CD4-positive, alpha-beta T cell (primary cell): ENCODE measurements around the gene ZNF513. TPM values are rescaled to one million over a fixed set of nuclear protein-coding genes. Genes with fewer than 3 reads are reported as not detected.
A peak's percentile ranks its signal among the peaks of the same experiment; 100 is the strongest.
"Not testable (repeated sequence)": the region's sequence is repeated elsewhere in the genome, so short reads cannot be mapped to it uniquely, and the experiment has no call there.

Source experiments
- ATAC-seq: fragments of 200-7000 bp; cut with Tn5 transposase; one replicate; pipeline ENCODE4 v1.10.0; 2022; ENCODE audit warnings: mild to moderate bottlenecking; ENCODE audit not compliant: poor library complexity
- CTCF ChIA-PET: fragments of 350-600 bp; sonication (Branson Sonifier 250); formaldehyde crosslinking; loops from one replicate; lab custom pipeline; 2021; ENCODE audit warnings: antibody characterized with exemption, inconsistent platforms; lab: Charles Lee
- POLR2A ChIA-PET: fragments of 350-600 bp; sonication (Branson Sonifier 250); formaldehyde crosslinking; loops from one replicate; lab custom pipeline; 2021; ENCODE audit warnings: antibody characterized with exemption, inconsistent platforms; lab: Charles Lee
- DNase-seq, 14 experiments: peaks; one replicate each; pipeline ENCODE4 v3.0.0-alpha.2; 2013 to 2020; ENCODE audit warnings: mixed read lengths in 2 of 14
- H3K27ac ChIP-seq, 2 donors: one replicate each; pipeline versions ENCODE4 v1.5.1 to v1.7.0; 2013; ENCODE audit warnings: low read length in 2 of 2, low read depth in 1 of 2, mild to moderate bottlenecking in 1 of 2
- H3K27me3 ChIP-seq, 2 experiments: 1 replicate in 1 of 2; 2 replicates in 1 of 2; pipeline versions ENCODE4 v1.6.1 to v1.7.0; 2013; ENCODE audit warnings: low read length in 2 of 2, control low read depth in 1 of 2, mild to moderate bottlenecking in 1 of 2, moderate library complexity in 1 of 2; ENCODE audit not compliant: insufficient read depth in 2 of 2, control insufficient read depth in 1 of 2
- H3K36me3 ChIP-seq: one replicate; pipeline ENCODE4 v1.6.1; 2013; ENCODE audit warnings: low read length, control low read depth; ENCODE audit not compliant: insufficient read depth
- H3K4me1 ChIP-seq: one replicate; pipeline ENCODE4 v1.6.1; 2013; ENCODE audit warnings: low read length, control low read depth; ENCODE audit not compliant: insufficient read depth
- H3K4me3 ChIP-seq: one replicate; pipeline ENCODE4 v1.5.1; 2013; ENCODE audit warnings: mild to moderate bottlenecking, low read length, moderate library complexity
- H3K9me3 ChIP-seq, 2 experiments: 1 replicate in 1 of 2; 2 replicates in 1 of 2; pipeline versions ENCODE4 v1.6.1 to v1.7.0; 2013; ENCODE audit warnings: low read length in 2 of 2, mild to moderate bottlenecking in 2 of 2, control low read depth in 1 of 2, moderate library complexity in 1 of 2; ENCODE audit not compliant: control insufficient read depth in 1 of 2, insufficient read depth in 1 of 2
- H3K27ac Mint-ChIP-seq: one replicate; pipeline ENCODE4 v1.8.0; 2020; ENCODE audit warnings: mixed read lengths
- H3K27me3 Mint-ChIP-seq: one replicate; pipeline ENCODE4 v1.8.0; 2021; ENCODE audit warnings: mixed read lengths
- H3K36me3 Mint-ChIP-seq: one replicate; pipeline ENCODE4 v1.8.0; 2021; ENCODE audit warnings: low read depth, mixed read lengths
- H3K4me1 Mint-ChIP-seq: one replicate; pipeline ENCODE4 v1.8.0; 2021; ENCODE audit warnings: low read depth, mixed read lengths
- H3K4me3 Mint-ChIP-seq: one replicate; pipeline ENCODE4 v1.8.0; 2020; ENCODE audit warnings: mild to moderate bottlenecking, mixed read lengths
- H3K9me3 Mint-ChIP-seq: one replicate; pipeline ENCODE4 v1.8.0; 2020; ENCODE audit warnings: mixed read lengths
- intact Hi-C, 2 experiments: fragments of 100-400 bp; cut with DNase I in 1 of 2; cut with micrococcal nuclease in 1 of 2; formaldehyde crosslinking; loops; one replicate each; pipeline versions ENCODE4 v1.15.1 to v1.9.0; 2023 to 2025; cut with DNase I, micrococcal nuclease
- total RNA-seq, 174 experiments: library from RNA in 2 of 174; stranded (reverse) in 2 of 174; gene quantifications; one replicate each; pipeline ENCODE4 v1.2.3 and lab custom pipeline; 2021 to 2026
- TF ChIP-seq, protein P1 (sequence below): fragments of 200-600 bp; IDR thresholded peaks from one replicate; pipeline ENCODE4 v1.8.0; 2022; ENCODE audit warnings: antibody characterized with exemption, mild to moderate bottlenecking

Gene ZNF513
- total RNA-seq, 2 experiments from 2014 or later = 22.8 to 22.9 TPM

GRCh38 chr2:27428213-27428977 lies 47.9 kb upstream of the ZNF513 start, which contains the start of gene NRBP1:
Gene NRBP1 (plus strand): TSS chr2:27428631. CDS start chr2:27433274, 4,643 bp downstream.
- Histone ChIP-seq H3K27ac (peak within 1 kb of the TSS; percentile 80 to 90), H3K4me1 (peaks cover 40% of the 10 kb centered on the region), H3K36me3 (peaks cover 7% of the 10 kb centered on the region), H3K27me3 (no peaks in the 10 kb centered on the region), H3K9me3 (no peaks in the 10 kb centered on the region), H3K4me3 (peak within 1 kb of the TSS; percentile 95)
- H3K9me3 Mint-ChIP-seq = no peaks in the 10 kb centered on the region
- DNase-seq (peak; percentile 77 to 95 (median 90)), ATAC-seq (peak; percentile 93)
- ChIA-PET POLR2A (interaction anchor here (0.9 to 4.0 kb wide), 20 partner anchors 10 to 1442 kb away, joined by 3 to 59 read pairs (median 7); partner anchors contain the start of genes AGBL5, CCDC121, EIF2B4 and GPN1), CTCF (interaction anchor here (0.8 to 1.6 kb wide), 4 partner anchors 18 to 200 kb away, joined by 3 to 5 read pairs (median 4); partner anchors contain the start of genes CCDC121, EIF2B4, GPN1 and SNX17)
- H3K4me1 Mint-ChIP-seq = peaks cover 41% of the 10 kb centered on the region
- H3K4me3 Mint-ChIP-seq = peak within 1 kb of the TSS; percentile 100
- peaks cover 33% of the 10 kb centered on the region for H3K36me3 Mint-ChIP-seq
- TF ChIP-seq, protein P1, sequence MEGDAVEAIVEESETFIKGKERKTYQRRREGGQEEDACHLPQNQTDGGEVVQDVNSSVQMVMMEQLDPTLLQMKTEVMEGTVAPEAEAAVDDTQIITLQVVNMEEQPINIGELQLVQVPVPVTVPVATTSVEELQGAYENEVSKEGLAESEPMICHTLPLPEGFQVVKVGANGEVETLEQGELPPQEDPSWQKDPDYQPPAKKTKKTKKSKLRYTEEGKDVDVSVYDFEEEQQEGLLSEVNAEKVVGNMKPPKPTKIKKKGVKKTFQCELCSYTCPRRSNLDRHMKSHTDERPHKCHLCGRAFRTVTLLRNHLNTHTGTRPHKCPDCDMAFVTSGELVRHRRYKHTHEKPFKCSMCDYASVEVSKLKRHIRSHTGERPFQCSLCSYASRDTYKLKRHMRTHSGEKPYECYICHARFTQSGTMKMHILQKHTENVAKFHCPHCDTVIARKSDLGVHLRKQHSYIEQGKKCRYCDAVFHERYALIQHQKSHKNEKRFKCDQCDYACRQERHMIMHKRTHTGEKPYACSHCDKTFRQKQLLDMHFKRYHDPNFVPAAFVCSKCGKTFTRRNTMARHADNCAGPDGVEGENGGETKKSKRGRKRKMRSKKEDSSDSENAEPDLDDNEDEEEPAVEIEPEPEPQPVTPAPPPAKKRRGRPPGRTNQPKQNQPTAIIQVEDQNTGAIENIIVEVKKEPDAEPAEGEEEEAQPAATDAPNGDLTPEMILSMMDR = no peak
- peak within 1 kb of the TSS; percentile 96 for H3K27ac Mint-ChIP-seq
- intact Hi-C loops = loop anchor here (1.0 to 5.0 kb wide), 8 partner anchors 19 to 106 kb away; partner anchors contain the start of genes IFT172 (in 2 of the 2), EIF2B4 (in 1 of the 2), GTF3C2 (in 1 of the 2) and MPV17 (in 1 of the 2)
- H3K27me3 Mint-ChIP-seq = no peaks in the 10 kb centered on the region

GRCh38 chr2:27427863-27428212 lies 47.3 kb upstream of the ZNF513 start:
- TF ChIP-seq, protein P1 = no peak
- peaks cover 40% of the 10 kb centered on the region for H3K4me1 ChIP-seq
- CTCF ChIA-PET = interaction anchor here (0.8 to 1.6 kb wide), 3 partner anchors 18 to 58 kb away, joined by 3 to 5 read pairs (median 5); partner anchors contain the start of genes EIF2B4 and SNX17
- H3K4me3 ChIP-seq = peak overlapping the region; percentile 95
- H3K4me3 Mint-ChIP-seq = peak overlapping the region; percentile 100
- POLR2A ChIA-PET = interaction anchor here (0.9 to 4.0 kb wide), 19 partner anchors 10 to 1442 kb away, joined by 3 to 59 read pairs (median 7); partner anchors contain the start of genes AGBL5, CCDC121, EIF2B4 and GPN1
- no peaks in the 10 kb centered on the region for H3K9me3 Mint-ChIP-seq
- H3K4me1 Mint-ChIP-seq = peaks cover 35% of the 10 kb centered on the region
- ATAC-seq (no peak), DNase-seq (no peak)
- H3K27me3 Mint-ChIP-seq = no peaks in the 10 kb centered on the region
- peak overlapping the region; percentile 80 to 90 for H3K27ac ChIP-seq
- intact Hi-C loops = loop anchor here (1.0 to 5.0 kb wide), 8 partner anchors 19 to 106 kb away; partner anchors contain the start of genes IFT172 (in 2 of the 2), EIF2B4 (in 1 of the 2), GTF3C2 (in 1 of the 2) and MPV17 (in 1 of the 2)
- H3K36me3 ChIP-seq = peaks cover 3% of the 10 kb centered on the region
- H3K27ac Mint-ChIP-seq = peak overlapping the region; percentile 96
- H3K36me3 Mint-ChIP-seq = peaks cover 27% of the 10 kb centered on the region
- H3K27me3 ChIP-seq = no peaks in the 10 kb centered on the region
- H3K9me3 ChIP-seq = no peaks in the 10 kb centered on the region

DNA sequence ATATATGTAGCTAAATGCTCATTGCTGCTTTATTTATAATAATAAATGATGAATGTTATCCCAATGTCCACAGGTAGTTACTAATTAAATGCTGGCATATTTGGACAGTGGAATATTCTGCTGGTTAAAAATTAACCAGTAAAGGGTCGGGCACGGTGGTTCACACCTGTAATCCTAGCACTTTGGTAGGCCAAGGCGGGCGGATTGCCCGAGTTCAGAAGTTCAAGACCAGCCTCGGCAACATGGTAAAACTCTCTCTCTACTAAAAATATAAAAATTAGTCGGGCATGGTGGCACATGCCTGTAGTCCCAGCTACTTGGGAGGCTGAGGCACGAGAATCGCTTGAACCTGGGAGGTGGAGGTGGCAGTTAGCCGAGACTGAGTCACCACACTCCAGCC lies 44.5 kb upstream of the ZNF513 start:
- H3K4me1 ChIP-seq = peaks cover 15% of the 10 kb centered on the region
- H3K27me3 ChIP-seq, H3K27ac Mint-ChIP-seq, H3K9me3 ChIP-seq, POLR2A ChIA-PET, ATAC-seq, H3K27ac ChIP-seq, DNase-seq, H3K36me3 ChIP-seq, H3K4me3 Mint-ChIP-seq, H3K9me3 Mint-ChIP-seq, H3K27me3 Mint-ChIP-seq, H3K4me3 ChIP-seq: not testable (repeated sequence)
- H3K36me3 Mint-ChIP-seq = peaks cover 11% of the 10 kb centered on the region
- H3K4me1 Mint-ChIP-seq = peaks cover 22% of the 10 kb centered on the region
- CTCF ChIA-PET = interaction anchor here (0.6 kb wide), 1 partner anchor 22 kb away, joined by 3 read pairs; no protein-coding TSS in a partner anchor
- intact Hi-C loops = loop anchor here (5.0 kb wide), 4 partner anchors 33 to 103 kb away; partner anchors contain the start of genes EIF2B4 (in 1 of the 2), IFT172 (in 1 of the 2), MPV17 (in 1 of the 2) and SNX17 (in 1 of the 2)
